GM18909 (cell line): ENCODE results near the gene RTN4RL1.
"Not testable (repeated sequence)": the region's sequence is repeated elsewhere in the genome, so short reads cannot be mapped to it uniquely, and the experiment has no call there.

ENCODE experiments used
- ATAC-seq: cut with Tn5 transposase; IDR thresholded peaks from one replicate; pipeline ENCODE4 v1.9.1; 2021; ENCODE audit warnings: mild to moderate bottlenecking; ENCODE audit not compliant: unreplicated experiment, poor library complexity

The RTN4RL1 gene

DNA sequence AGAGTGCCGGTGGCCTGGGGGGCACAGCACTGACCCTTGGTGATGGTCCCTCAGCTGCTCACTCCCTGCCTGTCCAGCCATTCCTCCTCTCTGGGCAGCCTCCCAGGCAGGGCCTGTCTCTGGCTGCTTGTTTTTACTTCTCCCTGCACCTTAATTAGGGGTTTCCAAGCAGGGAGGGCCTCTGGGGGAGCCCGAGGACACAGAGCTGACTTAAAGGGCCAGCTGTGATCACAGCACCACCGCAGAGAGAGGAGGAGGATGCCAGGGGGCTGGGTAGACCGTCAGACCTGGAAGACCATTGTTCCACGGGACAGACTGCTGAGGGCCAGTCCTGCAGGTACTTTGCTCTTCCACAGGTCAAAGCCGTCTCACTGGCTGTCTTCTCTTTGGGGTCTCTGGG lies 3.6 kb upstream of the RTN4RL1 start:
- ATAC-seq, result no peak

GRCh38 chr17:2028234-2028614 lies 3.1 kb upstream of the RTN4RL1 start:
- ATAC-seq, result no peak

DNA sequence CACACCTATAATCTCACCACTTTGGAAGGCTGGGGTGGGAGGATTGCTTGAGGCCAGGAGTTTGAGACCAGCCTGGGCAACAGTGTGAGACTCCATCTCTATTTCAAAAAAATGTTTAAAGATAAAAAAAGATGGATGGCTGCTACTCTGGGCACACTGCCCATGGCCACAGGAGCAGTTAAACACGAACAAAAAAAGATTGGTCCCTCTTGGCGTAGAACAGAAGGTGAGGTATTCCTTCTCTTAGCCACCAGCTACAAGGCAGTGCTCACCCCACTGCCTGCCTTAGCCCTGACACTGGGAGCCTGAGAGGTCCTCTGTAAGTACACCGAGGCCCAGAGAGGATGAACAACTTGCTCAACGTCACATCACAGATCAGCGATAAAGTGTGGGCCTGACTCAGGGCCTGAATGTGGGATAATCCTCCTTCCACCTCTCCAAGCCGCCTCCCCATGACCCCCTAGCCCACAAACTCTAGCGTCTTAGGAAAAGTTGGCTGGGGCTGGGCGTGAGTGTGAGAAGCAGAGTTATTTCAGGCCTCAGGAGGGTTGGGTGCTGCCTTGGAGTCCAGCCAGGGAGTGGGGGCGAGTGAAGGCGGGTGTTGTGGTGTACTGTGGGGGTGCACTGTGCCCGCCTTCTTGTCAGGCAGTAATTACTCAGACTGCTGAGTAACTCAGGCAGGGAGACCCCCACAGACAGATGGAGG lies 2.5 kb upstream of the RTN4RL1 start:
- no peak for ATAC-seq

- no peak for ATAC-seq
These were observed 632 bp upstream of the RTN4RL1 start for GRCh38 chr17:2025622-2026309.

- no peak for ATAC-seq
These were observed 438 bp downstream of the RTN4RL1 start for GRCh38 chr17:2024572-2025219.

DNA sequence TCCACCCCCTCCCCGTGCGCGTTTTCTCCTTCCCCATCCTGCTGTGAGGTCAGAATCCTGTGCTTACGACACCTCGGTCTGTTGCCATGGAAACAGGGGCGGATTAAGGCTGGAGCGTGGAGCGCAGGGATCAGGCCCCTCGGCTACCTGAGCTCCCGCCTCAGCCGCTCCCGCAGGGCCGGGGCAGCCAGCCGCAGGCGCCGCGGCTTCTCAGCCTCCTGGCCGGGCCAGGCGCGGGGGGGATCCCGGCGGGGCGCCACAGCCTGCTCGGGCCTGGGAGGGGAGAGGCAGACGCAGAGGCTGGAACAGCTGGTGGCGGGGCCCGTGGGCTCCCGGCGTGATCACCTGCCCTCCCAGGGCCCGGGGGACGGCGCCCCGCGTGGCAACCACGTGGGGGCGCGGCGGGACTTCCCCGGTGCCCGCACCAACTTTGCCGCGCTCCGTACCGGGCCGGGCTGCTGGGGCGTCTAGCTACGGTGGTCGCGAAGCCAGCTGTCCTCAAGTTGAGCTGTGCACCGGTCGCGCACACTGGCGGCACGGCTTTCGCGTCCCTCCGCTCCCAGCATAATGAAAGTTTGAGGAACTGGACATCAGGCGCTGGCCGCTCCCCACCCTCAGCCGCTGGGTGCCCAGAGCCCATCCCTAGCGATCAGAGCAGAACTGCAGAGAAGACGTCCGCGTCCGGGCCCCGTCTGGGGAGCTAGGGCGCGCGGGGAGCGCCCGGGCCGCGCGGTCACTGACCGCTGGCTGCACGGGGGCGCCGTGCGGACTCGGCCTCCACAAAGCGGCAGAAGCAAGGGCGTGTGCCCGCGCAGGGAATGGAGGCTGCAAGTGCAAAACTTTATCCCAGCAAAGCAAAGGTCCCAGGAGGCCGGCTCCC lies 1.2 kb downstream of the RTN4RL1 start:
- ATAC-seq, result no peak

- no peak for ATAC-seq
These were observed 1.9 kb downstream of the RTN4RL1 start for GRCh38 chr17:2023256-2023655.

DNA sequence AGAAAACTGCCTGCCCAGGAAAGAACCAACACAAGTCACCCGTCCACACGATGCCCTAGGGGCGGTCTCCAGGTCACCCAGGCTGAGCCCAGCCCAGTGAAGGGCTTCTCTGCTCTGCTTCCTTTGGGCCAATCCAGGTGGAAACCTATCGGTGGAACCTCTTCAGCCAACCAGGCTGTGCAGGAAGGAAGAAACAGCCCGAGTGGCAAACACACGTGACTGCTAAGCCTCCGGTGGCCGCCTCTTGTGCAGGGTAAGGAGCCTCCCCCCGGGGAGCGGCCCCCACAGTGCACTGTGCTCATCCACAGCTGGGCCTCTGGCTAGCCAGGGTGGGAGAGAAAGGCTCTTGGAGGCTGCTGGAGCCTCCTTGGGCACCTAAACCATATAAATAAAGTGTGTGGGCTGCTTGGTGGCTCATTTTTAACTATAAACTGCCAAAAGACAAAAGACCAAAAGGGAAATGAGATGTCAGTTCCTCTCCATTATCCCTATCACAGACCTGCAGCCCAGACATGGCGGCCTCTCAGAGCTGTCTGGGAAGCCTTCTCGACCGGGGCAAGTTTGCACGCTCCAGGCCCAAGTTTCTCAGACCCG lies 2.4 kb downstream of the RTN4RL1 start:
- ATAC-seq, result no peak

GRCh38 chr17:2020721-2021120 lies 4.4 kb downstream of the RTN4RL1 start:
- ATAC-seq, result no peak

DNA sequence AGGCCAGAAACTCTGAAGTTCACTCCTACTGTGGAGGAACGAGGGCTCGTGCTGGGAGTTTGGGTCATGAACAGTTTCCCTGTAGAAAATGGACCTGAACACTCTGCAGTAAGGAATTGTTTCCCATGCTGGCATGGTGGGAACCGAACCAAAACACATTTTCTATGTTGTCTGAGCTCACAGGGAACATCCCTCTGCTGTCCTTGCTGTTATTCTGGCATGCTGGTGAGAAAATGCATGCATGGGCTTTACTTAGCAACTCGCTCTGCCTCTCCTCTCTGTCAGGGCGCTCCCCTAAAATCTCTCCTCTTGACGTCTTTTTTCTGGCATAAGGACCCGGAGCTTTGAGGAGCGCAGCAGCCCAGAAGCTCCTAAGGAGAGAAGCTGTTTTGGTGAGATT lies 5.4 kb downstream of the RTN4RL1 start:
- no peak for ATAC-seq

DNA sequence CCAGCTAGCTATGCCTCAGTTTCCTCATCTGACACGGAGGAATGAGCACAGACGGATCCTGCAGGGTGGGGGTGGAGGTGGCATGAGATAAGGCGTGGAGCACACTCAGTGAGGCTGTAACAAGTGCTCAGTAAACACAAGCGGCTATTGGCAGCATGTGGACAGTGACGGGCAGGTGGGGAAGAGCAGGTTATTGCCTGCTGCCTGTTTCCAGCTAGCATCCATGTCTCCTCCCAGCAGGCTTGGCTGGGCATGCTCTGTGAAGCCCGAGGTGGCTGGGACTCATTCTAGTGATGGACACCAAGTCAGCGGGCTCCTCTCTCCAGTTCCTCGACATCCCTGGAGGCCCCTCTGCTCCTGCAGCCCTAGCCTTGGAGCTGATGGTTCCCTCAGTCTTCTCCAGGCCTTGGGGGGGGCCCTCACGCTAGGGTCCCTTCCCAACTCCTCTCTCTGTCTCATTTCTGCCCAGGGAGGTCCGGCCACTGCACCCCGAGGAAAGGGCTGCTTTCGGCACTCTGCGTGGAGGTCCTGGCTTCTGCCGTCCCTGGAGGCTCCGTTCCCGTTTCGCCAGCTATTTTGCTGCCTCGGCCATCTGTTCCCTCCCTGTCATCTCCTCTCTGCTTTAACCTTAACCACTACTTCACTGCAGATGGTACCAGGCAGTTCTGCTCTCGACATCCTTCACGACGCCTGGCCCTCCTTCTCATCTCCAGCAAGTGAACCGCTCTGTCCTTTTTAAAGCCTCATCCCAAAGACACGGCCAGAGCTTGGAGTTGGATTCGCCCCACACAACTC lies 6.2 kb downstream of the RTN4RL1 start:
- no peak for ATAC-seq

GRCh38 chr17:2017274-2017941 lies 7.7 kb downstream of the RTN4RL1 start:
- ATAC-seq, result no peak

DNA sequence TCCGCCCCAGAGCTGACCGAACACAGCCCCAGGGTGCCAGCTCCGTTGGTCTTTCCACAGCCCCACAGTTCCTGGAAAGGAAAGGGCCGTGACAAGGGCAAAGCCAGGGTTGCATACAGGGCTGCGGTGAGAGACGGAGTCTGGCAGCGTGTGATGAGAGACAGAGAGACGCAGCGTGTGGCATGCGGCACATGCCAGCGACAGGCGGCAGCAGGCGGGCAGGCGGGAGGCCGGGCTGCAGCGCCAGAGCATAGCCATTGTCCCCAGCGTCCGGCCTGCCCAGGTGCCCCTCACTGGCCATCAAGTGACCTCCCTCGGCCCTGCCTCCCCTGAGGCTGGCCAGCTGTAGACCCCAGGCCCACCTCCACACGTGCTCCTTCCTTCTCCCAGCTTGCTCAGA lies 8.6 kb downstream of the RTN4RL1 start:
- ATAC-seq, result no peak

DNA sequence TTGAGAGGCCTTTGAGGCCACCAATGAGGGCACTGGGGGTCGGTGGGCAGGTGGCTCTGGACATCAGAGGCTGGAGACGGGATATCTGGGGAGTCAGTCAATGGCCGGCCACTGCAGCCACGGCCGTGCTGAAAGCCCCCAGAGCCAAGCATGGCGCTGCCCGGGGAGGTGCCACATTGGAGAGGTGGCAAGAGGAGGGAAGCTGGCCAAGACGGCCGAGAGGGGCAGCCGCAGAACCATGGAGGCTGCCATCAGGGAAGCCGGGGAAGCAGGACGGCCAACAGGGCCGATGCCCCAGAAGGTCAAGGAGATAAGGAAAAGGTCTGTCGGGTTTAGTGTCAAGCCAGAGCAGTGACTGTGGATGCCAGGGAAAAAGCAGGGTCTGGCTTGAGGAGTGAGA lies 9.8 kb downstream of the RTN4RL1 start:
- no peak for ATAC-seq

DNA sequence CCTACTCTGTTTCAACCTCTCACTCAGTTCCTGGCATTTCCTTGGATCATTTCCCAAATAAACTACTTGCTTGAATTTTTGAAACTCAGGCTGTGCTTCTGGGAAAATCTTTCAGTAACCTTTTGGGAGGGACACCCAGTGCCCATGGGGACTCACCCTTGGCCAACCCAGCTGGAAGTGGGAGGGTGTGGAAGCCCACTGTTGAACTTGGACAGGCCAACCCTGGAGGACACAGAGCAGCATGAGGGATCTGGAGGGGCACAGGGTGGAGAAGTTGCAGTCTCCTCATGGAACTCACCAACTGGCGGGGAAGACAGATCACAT lies 11.2 kb downstream of the RTN4RL1 start:
- no peak for ATAC-seq

DNA sequence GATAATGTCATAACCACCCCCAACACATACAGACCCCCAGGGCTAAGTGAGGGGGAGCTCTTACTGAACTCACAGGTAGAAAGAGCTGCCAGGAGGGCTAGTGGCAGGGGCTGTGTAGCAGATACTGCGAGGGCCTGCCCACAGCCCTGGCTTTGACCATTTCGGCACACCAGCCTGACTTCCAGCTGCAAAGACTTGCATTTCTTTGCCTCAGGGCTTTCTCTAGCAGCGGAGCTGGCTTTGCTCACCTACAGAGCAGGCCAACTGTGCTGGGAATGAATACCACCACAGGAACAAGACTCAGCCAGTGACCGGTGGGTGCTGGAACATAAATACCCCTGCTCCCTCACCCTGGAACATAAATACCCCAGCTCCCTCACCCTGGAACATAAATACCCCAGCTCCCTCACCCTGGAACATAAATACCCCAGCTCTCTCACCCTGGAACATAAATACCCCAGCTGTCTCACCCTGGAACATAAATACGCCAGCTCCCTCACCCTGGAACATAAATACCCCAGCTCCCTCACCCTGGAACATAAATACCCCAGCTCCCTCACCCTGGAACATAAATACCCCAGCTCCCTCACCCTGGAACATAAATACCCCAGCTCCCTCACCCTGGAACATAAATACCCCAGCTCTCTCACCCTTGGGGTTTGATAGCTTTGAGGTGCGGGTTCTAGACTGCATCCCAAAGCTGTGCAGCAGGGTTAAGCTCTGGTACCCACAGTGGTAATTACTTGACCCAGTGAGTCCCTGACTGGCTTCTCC lies 11.7 kb downstream of the RTN4RL1 start:
- not testable (repeated sequence) for ATAC-seq

DNA sequence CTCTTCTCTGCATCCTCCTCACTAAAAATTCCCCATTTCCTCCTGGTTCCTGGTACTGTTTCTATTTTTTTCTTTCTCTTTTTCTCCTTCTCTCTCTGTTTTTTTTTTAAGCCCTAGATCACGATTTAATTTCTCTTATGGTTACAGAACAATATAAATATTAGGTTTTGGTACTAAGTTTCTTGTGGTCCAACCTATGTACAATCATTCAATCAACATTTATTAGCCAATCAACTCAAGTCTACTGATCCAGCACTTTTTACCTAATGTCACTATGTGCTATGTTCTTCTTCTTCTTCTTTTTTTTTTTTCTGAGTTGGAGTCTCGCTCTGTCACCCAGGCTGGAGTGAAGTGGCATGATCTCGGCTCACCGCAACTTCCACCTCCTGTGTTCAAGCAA lies 12.6 kb downstream of the RTN4RL1 start:
- no peak for ATAC-seq
